Duodenal mucosa (tissue), 2 donors: ENCODE measurements around the gene SLC35C1.

ENCODE experiments used
- H3K27ac ChIP-seq: one replicate; pipeline ENCODE4 v1.7.0; 2013; ENCODE audit warnings: low read depth, low read length
- H3K27me3 ChIP-seq, 2 donors: one replicate each; pipeline ENCODE4 v1.7.0; 2013; ENCODE audit warnings: low read length in 2 of 2, control low read depth in 1 of 2; ENCODE audit not compliant: insufficient read depth in 2 of 2, control insufficient read depth in 1 of 2
- H3K36me3 ChIP-seq, 2 donors: one replicate each; pipeline ENCODE4 v1.7.0; 2013; ENCODE audit warnings: low read length in 2 of 2, control low read depth in 1 of 2; ENCODE audit not compliant: insufficient read depth in 2 of 2, control insufficient read depth in 1 of 2
- H3K4me1 ChIP-seq, 2 donors: one replicate each; pipeline ENCODE4 v1.7.0; 2013; ENCODE audit warnings: low read length in 2 of 2, control low read depth in 1 of 2; ENCODE audit not compliant: insufficient read depth in 2 of 2, control insufficient read depth in 1 of 2
- H3K4me3 ChIP-seq, 2 donors: one replicate each; pipeline ENCODE4 v1.7.0; 2013; ENCODE audit warnings: low read length in 2 of 2, low read depth in 1 of 2
- H3K9ac ChIP-seq, 2 donors: one replicate each; pipeline ENCODE4 v1.7.0; 2013; ENCODE audit warnings: low read length in 2 of 2, low read depth in 1 of 2
- H3K9me3 ChIP-seq, 2 donors: one replicate each; pipeline ENCODE4 v1.7.0; 2013; ENCODE audit warnings: low read length in 2 of 2, control low read depth in 1 of 2; ENCODE audit not compliant: control insufficient read depth in 1 of 2

Gene SLC35C1

DNA sequence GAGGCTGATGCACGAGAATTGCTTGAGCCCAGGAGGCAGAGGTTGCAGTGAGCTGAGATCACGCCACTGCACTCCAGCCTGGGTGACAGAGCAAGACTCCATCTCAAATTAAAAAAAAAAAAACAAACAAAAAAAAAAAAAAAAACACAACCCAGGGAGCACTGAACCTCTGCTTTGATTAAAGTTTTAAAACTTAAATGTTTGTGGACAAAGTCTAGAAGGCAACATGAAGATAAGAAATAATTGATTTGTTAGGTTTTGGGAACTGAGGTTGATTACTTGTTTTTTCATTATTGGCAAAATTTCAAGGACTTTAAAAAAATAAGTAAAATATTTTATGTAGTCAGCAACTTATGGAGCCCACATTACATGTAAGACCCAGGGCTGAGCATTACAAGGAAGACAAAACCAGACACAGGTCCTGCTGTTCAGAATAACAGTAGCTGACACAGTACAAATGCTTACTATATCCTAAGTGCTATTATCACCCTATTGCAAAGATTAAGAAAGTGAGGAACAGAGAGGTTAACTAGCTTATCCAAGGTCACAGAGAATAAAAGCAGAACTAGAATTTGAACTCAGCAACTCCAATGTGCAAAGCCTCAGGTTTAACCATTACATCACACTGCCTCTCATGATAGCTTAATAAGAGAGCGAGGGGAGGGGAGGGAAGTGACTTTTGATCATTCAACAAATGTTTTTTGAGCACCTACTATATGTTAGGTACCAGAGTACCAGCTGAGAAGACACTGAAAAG is 40.1 kb downstream of the SLC35C1 start:
- Histone ChIP-seq H3K27me3 (no peaks in the 10 kb centered on the region), H3K4me1 (peaks cover 31 to 33% of the 10 kb centered on the region in 2 donors), H3K9ac (no peak overlapping the region), H3K9me3 (no peaks in the 10 kb centered on the region), H3K4me3 (no peak overlapping the region), H3K36me3 (no peaks in the 10 kb centered on the region), H3K27ac (no peak overlapping the region)

DNA sequence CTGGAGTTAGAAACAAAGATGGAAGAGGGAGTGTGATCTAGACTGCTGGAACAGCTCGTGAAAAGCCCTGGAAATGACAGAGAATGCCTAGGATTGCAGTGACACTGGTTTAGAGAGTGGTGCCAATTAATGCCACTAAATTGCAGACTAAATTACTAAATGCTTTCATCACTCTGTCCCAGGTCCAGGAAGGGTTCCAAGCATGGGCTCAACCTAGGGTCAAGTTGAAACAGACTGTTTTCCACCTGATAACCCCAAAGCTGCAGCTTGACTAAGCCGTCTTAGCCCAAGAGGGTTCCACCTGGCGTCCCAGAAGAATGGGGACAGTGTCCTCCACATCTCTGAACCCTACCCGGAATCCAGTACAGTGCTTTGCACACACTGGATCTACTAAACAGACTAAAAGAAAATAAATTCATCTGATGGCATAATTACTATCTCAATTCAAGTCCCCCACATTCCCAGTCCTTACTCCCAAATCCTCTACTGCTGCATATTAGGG is 41.3 kb downstream of the SLC35C1 start:
- H3K9me3 ChIP-seq = no peaks in the 10 kb centered on the region

DNA sequence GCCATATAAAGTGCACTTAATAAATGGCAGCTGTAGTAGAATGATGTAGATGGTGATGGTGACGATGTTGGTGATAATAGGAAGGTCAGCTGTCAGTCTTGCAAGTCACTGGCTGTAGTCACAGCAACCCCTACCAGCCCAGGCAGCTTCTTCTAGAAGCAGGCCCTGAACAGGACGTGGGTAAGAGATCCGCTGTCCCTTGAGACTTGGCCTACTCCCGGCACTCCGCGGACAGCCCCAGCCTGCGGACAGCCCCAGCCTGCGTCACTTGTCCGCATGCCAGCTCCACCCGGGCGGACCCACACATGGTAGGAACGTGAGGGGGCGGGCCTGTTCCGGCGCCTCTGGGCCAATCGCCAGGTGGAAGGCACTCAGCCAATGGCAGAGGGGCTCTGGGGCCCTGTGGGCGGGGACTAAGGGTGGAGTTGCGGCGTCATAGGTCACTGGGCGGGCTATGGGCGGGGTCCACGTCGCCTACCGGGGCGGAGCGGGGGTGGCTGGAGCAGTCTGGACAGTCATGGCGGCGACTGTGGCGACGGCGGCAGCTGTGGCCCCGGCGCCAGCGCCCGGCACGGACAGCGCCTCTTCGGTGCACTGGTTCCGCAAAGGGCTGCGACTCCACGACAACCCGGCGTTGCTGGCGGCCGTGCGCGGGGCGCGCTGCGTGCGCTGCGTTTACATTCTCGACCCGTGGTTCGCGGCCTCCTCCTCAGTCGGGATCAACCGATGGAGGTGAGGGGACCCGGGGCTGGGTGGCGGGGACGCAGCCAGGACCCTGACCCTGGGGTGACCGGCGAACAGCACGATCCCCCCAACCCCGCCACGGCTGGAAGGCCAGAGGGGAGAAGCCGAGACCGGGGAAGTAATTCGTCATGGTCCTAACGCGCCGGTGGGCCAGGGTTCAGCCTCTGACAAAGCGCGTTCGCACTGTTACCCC is 42.3 kb downstream of the SLC35C1 start, which contains the start of gene CRY2:
Gene CRY2, plus strand, starts transcription at position 502 of the 937 bp plus-strand sequence. Its CDS starts 16 bp downstream, at position 518.
- Histone ChIP-seq H3K4me1 (peaks cover 48 to 49% of the 10 kb centered on the region in 2 donors), H3K9ac (peak within 1 kb of the TSS; percentile 91 to 95), H3K27ac (peak within 1 kb of the TSS; percentile 92), H3K4me3 (peak within 1 kb of the TSS; percentile 88 to 97), H3K9me3 (no peaks in the 10 kb centered on the region), H3K27me3 (no peaks in the 10 kb centered on the region), H3K36me3 (no peaks in the 10 kb centered on the region)

More for the DNA sequence above, 41.3 kb downstream of the SLC35C1 start:
- H3K4me1 ChIP-seq = peaks cover 42% of the 10 kb centered on the region in 2 donors
- H3K9ac ChIP-seq = peak overlapping the region; percentile 40 to 67
- peak overlapping the region; percentile 86 for H3K27ac ChIP-seq
- H3K27me3 ChIP-seq = no peaks in the 10 kb centered on the region
- H3K4me3 ChIP-seq = peak overlapping the region; percentile 63 to 67
- no peaks in the 10 kb centered on the region for H3K36me3 ChIP-seq

DNA sequence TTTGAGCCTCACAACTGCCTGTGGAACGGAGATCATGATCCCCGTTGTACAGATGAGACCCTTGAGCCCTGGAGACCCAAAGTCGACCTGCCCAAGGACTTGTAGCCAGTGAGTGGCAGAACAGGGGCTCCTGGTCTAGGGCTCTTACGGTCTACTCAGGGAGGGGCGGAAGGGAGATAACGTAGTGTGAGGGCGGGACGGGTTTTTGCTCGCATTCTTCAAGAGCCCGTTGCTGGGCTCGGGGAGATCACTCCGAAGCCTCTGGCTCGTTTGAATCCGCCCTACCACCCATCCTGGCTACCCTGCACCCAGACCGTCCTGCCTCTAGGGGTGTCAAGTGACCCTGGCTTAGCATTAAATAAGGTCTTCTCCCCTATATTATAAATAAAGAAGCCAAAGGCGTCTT is 43.0 kb downstream of the SLC35C1 start:
- peak overlapping the region; percentile 88 to 97 for H3K4me3 ChIP-seq
- peaks cover 49 to 54% of the 10 kb centered on the region in 2 donors for H3K4me1 ChIP-seq
- H3K27ac ChIP-seq = peak overlapping the region; percentile 92
- H3K9me3 ChIP-seq = no peaks in the 10 kb centered on the region
- no peaks in the 10 kb centered on the region for H3K36me3 ChIP-seq
- H3K27me3 ChIP-seq = no peaks in the 10 kb centered on the region
- peak overlapping the region; percentile 91 to 95 for H3K9ac ChIP-seq

DNA sequence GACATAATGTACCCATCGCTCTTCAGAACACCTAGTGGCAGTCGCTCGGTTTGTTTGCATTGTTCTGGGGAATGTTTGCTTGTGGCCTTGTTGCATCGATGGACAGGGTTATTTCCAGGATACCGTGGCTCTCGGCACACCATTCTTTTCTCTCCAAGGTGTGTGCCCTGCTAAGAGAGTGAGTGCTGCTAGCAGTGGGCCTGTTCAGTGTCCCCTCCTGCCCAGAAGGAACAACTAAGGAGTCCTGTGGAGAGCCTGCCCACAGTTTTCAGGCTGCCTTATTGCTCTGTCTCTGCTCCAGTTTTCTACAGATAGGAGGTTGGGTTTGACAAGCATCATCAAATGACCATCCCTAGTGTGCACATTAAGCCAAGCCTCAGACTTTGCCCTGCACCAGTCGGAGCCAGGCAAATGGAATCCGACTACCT is 43.7 kb downstream of the SLC35C1 start:
- Histone ChIP-seq H3K4me1 (peaks cover 49 to 52% of the 10 kb centered on the region in 2 donors), H3K9me3 (no peaks in the 10 kb centered on the region), H3K9ac (peak overlapping the region; percentile 91 to 95), H3K36me3 (no peaks in the 10 kb centered on the region), H3K27me3 (no peaks in the 10 kb centered on the region), H3K27ac (no peak overlapping the region), H3K4me3 (peak overlapping the region; percentile 88 to 97)

DNA sequence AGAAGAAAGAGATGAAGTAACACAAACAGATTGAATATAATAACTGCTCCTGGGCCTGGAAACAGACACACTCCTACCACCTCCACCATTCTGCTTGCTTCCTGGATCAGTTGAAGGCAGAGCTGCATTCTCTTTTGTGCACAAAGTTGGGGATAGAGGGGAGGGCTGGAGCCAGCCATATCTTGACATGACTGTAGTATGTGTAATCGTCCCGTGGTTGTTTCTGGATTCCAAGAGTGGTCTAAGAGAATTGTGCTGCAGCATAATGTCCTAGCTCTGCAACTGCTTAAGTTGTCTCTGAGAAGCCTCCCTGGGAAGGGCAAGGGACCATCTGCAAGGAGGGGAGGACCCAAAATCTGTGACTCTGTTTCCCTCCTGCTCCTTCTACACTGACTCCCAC is 45.5 kb downstream of the SLC35C1 start:
- Histone ChIP-seq H3K27me3 (no peaks in the 10 kb centered on the region), H3K9me3 (no peaks in the 10 kb centered on the region), H3K27ac (no peak overlapping the region), H3K4me1 (peaks cover 44 to 56% of the 10 kb centered on the region in 2 donors), H3K36me3 (peaks cover 0 to 4% of the 10 kb centered on the region in 2 donors), H3K4me3 (no peak overlapping the region), H3K9ac (no peak overlapping the region)

DNA sequence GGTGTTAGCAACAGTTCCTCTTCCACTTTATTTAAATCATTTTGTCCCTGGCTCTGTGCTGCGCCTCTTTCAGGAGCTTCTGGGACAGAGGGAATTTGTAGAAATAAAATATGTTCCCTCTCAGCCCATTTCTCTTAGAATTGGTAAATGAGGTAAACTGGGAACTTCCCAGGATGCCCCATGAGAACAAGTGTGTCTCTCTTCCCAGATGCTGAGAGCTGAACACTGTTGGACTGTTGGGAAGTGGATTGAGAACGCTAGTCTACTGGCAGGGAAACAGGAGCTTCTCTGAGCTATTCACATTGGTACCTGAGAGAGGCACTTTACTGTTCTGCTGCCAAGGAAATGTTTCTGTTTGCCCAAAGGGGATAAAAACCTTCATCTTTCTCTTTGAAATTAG is 46.3 kb downstream of the SLC35C1 start:
- H3K4me1 ChIP-seq = peaks cover 44 to 56% of the 10 kb centered on the region in 2 donors
- no peak overlapping the region for H3K9ac ChIP-seq
- peaks cover 7 to 11% of the 10 kb centered on the region in 2 donors for H3K36me3 ChIP-seq
- no peaks in the 10 kb centered on the region for H3K9me3 ChIP-seq
- no peak overlapping the region for H3K4me3 ChIP-seq
- no peak overlapping the region for H3K27ac ChIP-seq
- H3K27me3 ChIP-seq = no peaks in the 10 kb centered on the region

DNA sequence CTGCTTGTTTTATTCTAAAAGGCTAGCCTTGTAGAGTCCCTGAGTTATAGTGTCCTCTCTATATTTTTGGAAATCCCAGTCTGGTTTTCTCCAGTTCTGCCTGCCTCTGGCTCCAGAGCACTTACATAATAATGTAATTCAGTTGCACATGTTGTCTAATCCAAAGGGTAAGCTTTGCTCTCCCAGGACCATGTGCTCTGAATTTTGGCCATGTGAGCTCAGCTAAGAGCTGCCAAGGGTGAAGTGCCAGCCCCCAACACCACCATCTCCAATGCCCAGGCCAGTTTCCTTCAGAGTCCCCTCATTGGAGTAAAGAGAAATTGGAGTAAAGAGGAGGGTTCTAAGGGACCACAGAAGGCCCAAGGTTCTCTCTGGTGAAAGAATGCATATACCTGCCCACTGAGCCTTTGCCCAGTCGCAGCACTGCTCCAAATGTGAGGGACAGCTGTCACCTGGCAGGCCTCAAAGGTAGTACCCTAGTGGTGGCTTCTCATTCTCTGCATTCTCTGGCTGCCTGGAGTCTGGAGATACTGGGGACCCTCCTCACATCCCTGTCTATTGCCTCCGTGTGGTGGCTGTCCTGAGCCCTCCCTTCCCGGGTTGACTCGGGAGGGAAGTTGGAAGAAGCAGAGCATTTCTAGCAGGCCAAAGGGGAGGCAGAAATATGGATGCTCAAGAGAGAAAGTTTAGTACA is 47.2 kb downstream of the SLC35C1 start:
- Histone ChIP-seq H3K9me3 (no peaks in the 10 kb centered on the region), H3K4me3 (no peak overlapping the region), H3K27ac (no peak overlapping the region), H3K27me3 (no peaks in the 10 kb centered on the region), H3K9ac (no peak overlapping the region), H3K36me3 (peaks cover 7 to 16% of the 10 kb centered on the region in 2 donors), H3K4me1 (peaks cover 40 to 49% of the 10 kb centered on the region in 2 donors)

DNA sequence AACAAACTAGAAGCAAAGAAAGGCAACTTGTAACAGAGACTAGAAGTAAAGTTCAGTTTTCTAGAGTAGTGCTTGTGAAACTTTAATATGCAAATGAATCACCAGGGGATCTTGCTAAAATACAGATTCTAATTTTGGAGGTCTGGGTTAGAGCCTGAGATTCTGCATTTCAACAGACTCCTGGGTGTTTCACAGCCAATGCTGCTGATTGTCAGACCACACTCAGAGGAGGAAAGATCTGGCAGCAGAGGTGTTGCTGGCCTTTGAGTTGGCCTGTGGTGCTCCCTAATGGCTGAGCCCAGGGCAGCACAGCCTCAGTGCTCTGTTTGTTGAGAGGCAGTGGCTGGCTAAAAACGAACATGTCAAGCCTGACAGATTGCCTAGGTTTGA is 47.8 kb downstream of the SLC35C1 start:
- H3K27me3 ChIP-seq = no peaks in the 10 kb centered on the region
- peaks cover 12 to 21% of the 10 kb centered on the region in 2 donors for H3K36me3 ChIP-seq
- no peaks in the 10 kb centered on the region for H3K9me3 ChIP-seq
- no peak overlapping the region for H3K27ac ChIP-seq
- H3K4me3 ChIP-seq = no peak overlapping the region
- H3K9ac ChIP-seq = no peak overlapping the region
- H3K4me1 ChIP-seq = peaks cover 46 to 54% of the 10 kb centered on the region in 2 donors
